ENCODE measurements around the gene NRIP1. TPM values are rescaled to one million over a fixed set of nuclear protein-coding genes. Genes with fewer than 3 reads are reported as not detected.

NRIP1 gene
- 10 to 100 TPM; 29.3 to 43.1 TPM for total RNA-seq

- no peaks in the 10 kb centered on the region for H3K4me1 ChIP-seq (replicated peaks)
- no peaks in the 10 kb centered on the region for H3K36me3 ChIP-seq
- intact Hi-C loops (cut with DNase I) = loop anchor here (2.0 to 10.0 kb wide), 5 partner anchors 56 to 680 kb away; partner anchors contain the start of gene HSPA13
- peak; percentile 89 for DNase-seq (ENCODE audit: low spot score)
- peak within 1 kb of the TSS; percentile 96 for H3K27ac ChIP-seq
- WGBS = under 1% methylated on average over 104 of the region's 116 CpGs
- TF ChIP-seq POLR2AphosphoS5 (IDR thresholded peaks at IDR 0.05) = peak; percentile 71
- peak; percentile 78 for TF ChIP-seq POLR2A (IDR thresholded peaks at IDR 0.05)
- no peak for TF ChIP-seq CTCF (IDR thresholded peaks at IDR 0.05)
- H3K27me3 ChIP-seq (replicated peaks; ENCODE audit: insufficient read depth) = no peaks in the 10 kb centered on the region
- H3K4me3 ChIP-seq = peak within 1 kb of the TSS; percentile 88 to 97
- H3K9me3 ChIP-seq = no peaks in the 10 kb centered on the region
Observed at GRCh38 chr21:15064576-15065391, at the start of gene NRIP1. NRIP1 (minus strand) TSS chr21:15065000; CDS start chr21:14968192, 96,808 bp downstream.

- DNase-seq (ENCODE audit: low spot score) = no peak
- TF ChIP-seq POLR2AphosphoS5 (IDR thresholded peaks at IDR 0.05) (no peak), POLR2A (IDR thresholded peaks at IDR 0.05) (no peak), CTCF (IDR thresholded peaks at IDR 0.05) (no peak)
- intact Hi-C loops (cut with DNase I) = no loop called here
- Histone ChIP-seq H3K27me3 (replicated peaks; ENCODE audit: insufficient read depth) (no peaks in the 10 kb centered on the region), H3K4me1 (replicated peaks) (no peaks in the 10 kb centered on the region), H3K9me3 (no peaks in the 10 kb centered on the region), H3K27ac (no peak overlapping the region), H3K36me3 (no peaks in the 10 kb centered on the region), H3K4me3 (no peak overlapping the region)
- 82% methylated on average over 4 of the region's 4 CpGs for WGBS
Observed at GRCh38 chr21:15112858-15113257, 48.1 kb upstream of the NRIP1 start.

GRCh38 chr21:15108801-15109200 is 44.0 kb upstream of the NRIP1 start:
- Histone ChIP-seq H3K27ac (no peak overlapping the region), H3K27me3 (replicated peaks; ENCODE audit: insufficient read depth) (no peaks in the 10 kb centered on the region), H3K4me3 (no peak overlapping the region), H3K4me1 (replicated peaks) (no peaks in the 10 kb centered on the region), H3K36me3 (no peaks in the 10 kb centered on the region), H3K9me3 (no peaks in the 10 kb centered on the region)
- 80% methylated on average over 2 of the region's 2 CpGs for WGBS
- intact Hi-C loops (cut with DNase I) = no loop called here
- no peak for DNase-seq (ENCODE audit: low spot score)
- no peak for TF ChIP-seq POLR2A (IDR thresholded peaks at IDR 0.05)
- TF ChIP-seq CTCF (IDR thresholded peaks at IDR 0.05) = no peak
- TF ChIP-seq POLR2AphosphoS5 (IDR thresholded peaks at IDR 0.05) = no peak

- Histone ChIP-seq H3K36me3 (no peaks in the 10 kb centered on the region), H3K27ac (no peak overlapping the region), H3K4me1 (replicated peaks) (no peaks in the 10 kb centered on the region), H3K27me3 (replicated peaks; ENCODE audit: insufficient read depth) (no peaks in the 10 kb centered on the region), H3K9me3 (no peaks in the 10 kb centered on the region), H3K4me3 (no peak overlapping the region)
- 94% methylated on average over 3 of the region's 3 CpGs for WGBS
- no peak for DNase-seq (ENCODE audit: low spot score)
- intact Hi-C loops (cut with DNase I) = no loop called here
- TF ChIP-seq POLR2AphosphoS5 (IDR thresholded peaks at IDR 0.05) = no peak
- TF ChIP-seq POLR2A (IDR thresholded peaks at IDR 0.05) = no peak
- no peak for TF ChIP-seq CTCF (IDR thresholded peaks at IDR 0.05)
Observed at GRCh38 chr21:15104470-15104869, 39.7 kb upstream of the NRIP1 start.

GRCh38 chr21:15098908-15099307 is 34.1 kb upstream of the NRIP1 start:
- Histone ChIP-seq H3K4me3 (no peak overlapping the region), H3K9me3 (no peaks in the 10 kb centered on the region), H3K36me3 (no peaks in the 10 kb centered on the region), H3K27me3 (replicated peaks; ENCODE audit: insufficient read depth) (no peaks in the 10 kb centered on the region), H3K27ac (no peak overlapping the region), H3K4me1 (replicated peaks) (no peaks in the 10 kb centered on the region)
- TF ChIP-seq POLR2A (IDR thresholded peaks at IDR 0.05) (no peak), CTCF (IDR thresholded peaks at IDR 0.05) (no peak), POLR2AphosphoS5 (IDR thresholded peaks at IDR 0.05) (no peak)
- 81% methylated on average over 3 of the region's 3 CpGs for WGBS
- DNase-seq (ENCODE audit: low spot score) = no peak
- intact Hi-C loops (cut with DNase I) = no loop called here

All from prostate gland (tissue), 2 donors.